ENCODE data around the gene IL4R. TPM values are rescaled to one million over a fixed set of nuclear protein-coding genes. Genes with fewer than 3 reads are reported as not detected.

IL4R gene
- total RNA-seq, 4 donors from 2014 or later, result 32.2 to 104 (median 71.9) TPM

GRCh38 chr16:27321013-27321915 is 7.5 kb downstream of the IL4R start:
- peak in 1 of 3 donors; percentile 43 for DNase-seq
- H3K4me1 ChIP-seq, result peaks cover 0 to 90% (median 9%) of the 10 kb centered on the region in 4 donors
- H3K4me3 ChIP-seq, result no peak overlapping the region
- no peaks in the 10 kb centered on the region for H3K27me3 ChIP-seq
- H3K9me3 ChIP-seq, result no peaks in the 10 kb centered on the region
- no peaks in the 10 kb centered on the region for H3K36me3 ChIP-seq
- TF ChIP-seq CTCF (IDR thresholded peaks at IDR 0.05) (no peak), POLR2A (IDR thresholded peaks at IDR 0.05) (no peak)
- H3K27ac ChIP-seq, result peak overlapping the region in 3 of 4 donors; percentile 21 to 97 (median 26)

GRCh38 chr16:27322858-27323780 is 9.3 kb downstream of the IL4R start:
- Histone ChIP-seq H3K4me3 (no peak overlapping the region), H3K36me3 (no peaks in the 10 kb centered on the region), H3K27ac (peak overlapping the region in 3 of 4 donors; percentile 58 to 97 (median 85)), H3K9me3 (no peaks in the 10 kb centered on the region), H3K27me3 (no peaks in the 10 kb centered on the region), H3K4me1 (peaks cover 5 to 90% (median 17%) of the 10 kb centered on the region in 4 donors)
- peak in 2 of 3 donors; percentile 83 to 88 for DNase-seq
- TF ChIP-seq POLR2A (IDR thresholded peaks at IDR 0.05), result no peak
- no peak for TF ChIP-seq CTCF (IDR thresholded peaks at IDR 0.05)

GRCh38 chr16:27323781-27324561 is 10.2 kb downstream of the IL4R start:
- H3K27me3 ChIP-seq, result no peaks in the 10 kb centered on the region
- H3K36me3 ChIP-seq, result no peaks in the 10 kb centered on the region
- no peak overlapping the region for H3K4me3 ChIP-seq
- peaks cover 5 to 86% (median 13%) of the 10 kb centered on the region in 4 donors for H3K4me1 ChIP-seq
- peak in 1 of 3 donors; percentile 38 for DNase-seq
- peak overlapping the region; percentile 21 to 97 (median 80) for H3K27ac ChIP-seq
- no peaks in the 10 kb centered on the region for H3K9me3 ChIP-seq
- no peak for TF ChIP-seq CTCF (IDR thresholded peaks at IDR 0.05)
- no peak for TF ChIP-seq POLR2A (IDR thresholded peaks at IDR 0.05)

GRCh38 chr16:27324851-27325301 is 11.1 kb downstream of the IL4R start:
- no peaks in the 10 kb centered on the region for H3K36me3 ChIP-seq
- peak overlapping the region; percentile 21 to 97 (median 80) for H3K27ac ChIP-seq
- TF ChIP-seq CTCF (IDR thresholded peaks at IDR 0.05) (no peak), POLR2A (IDR thresholded peaks at IDR 0.05) (no peak)
- no peak for DNase-seq
- H3K9me3 ChIP-seq, result no peaks in the 10 kb centered on the region
- peaks cover 5 to 84% (median 10%) of the 10 kb centered on the region in 4 donors for H3K4me1 ChIP-seq
- no peak overlapping the region for H3K4me3 ChIP-seq
- H3K27me3 ChIP-seq, result no peaks in the 10 kb centered on the region

- Histone ChIP-seq H3K27me3 (no peaks in the 10 kb centered on the region), H3K27ac (peak overlapping the region; percentile 74 to 97 (median 84)), H3K4me1 (peaks cover 5 to 86% (median 10%) of the 10 kb centered on the region in 4 donors), H3K4me3 (no peak overlapping the region), H3K9me3 (no peaks in the 10 kb centered on the region), H3K36me3 (peaks cover 0 to 5% (median 0%) of the 10 kb centered on the region in 3 donors)
- TF ChIP-seq POLR2A (IDR thresholded peaks at IDR 0.05) (no peak), CTCF (IDR thresholded peaks at IDR 0.05) (no peak)
- no peak for DNase-seq
Observed at GRCh38 chr16:27325736-27326135, 12.0 kb downstream of the IL4R start.

Data from Peyer's patch (tissue), 4 donors.